ENCODE measurements around the gene PRSS33.

PRSS33 gene

DNA sequence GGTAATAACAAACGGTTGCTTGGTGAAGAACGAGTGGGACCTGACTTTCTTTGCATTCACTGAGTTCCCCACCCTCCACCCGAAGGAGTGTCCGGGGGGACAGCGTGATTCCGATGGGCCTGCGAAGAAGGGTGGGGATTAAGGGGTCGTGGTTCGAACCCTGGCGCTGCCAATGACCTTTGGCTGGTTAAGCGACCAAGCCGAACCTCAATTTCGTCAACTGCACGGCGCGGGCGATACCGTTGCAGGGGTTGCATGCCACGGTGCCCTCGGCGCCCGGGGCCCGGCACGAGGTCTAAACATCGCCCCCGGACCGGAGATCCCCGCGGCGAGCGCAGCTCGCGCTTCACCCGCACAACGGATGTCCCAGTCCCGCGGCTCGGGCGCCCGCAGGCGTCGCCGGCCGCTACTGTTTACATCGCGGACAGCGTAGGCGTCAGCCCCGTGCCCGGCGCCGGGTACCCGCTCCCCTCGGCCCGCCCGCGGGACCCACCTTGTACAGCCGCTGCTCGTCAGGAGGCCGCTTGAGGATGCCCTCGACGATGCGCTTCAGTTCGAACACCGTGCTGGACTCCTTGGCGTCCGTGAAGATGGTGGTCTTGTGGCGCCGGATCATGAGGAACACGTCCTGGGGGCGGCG lies 10.7 kb downstream of the PRSS33 start:
- peak; percentile 12 for DNase-seq

DNA sequence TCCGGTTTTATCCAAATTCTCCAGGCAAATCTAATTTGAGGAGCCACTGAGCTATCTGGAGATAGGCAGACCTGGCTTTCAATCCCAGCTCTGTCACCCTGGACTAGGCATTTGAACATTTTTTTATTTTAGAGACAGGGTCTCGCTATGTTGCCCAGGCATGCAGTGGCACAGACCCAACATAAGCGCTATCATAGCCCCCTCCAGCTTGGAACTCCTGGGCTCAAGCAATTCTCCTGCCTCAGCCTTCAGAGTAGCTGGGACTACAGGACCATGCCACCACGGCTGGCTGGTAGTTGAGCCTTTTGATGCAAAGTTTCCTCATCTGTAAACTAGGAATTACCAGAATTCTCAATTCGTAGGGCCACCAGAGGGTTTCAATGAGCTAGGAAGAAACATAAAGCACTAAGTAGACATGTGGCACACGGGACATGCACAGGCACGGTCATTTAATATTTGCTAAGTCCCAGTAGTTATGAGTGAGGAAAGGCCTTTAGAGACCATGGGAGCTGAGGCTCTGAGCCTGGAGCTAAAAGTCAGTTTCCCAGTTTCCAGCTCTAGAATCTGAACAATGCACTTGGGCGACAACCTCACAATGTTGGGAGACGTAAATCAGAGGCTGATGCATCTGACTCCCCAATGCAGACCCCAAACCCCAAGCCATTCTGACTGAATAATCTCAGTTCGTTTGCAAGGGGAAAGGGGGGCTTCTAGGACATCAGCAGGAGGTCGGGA lies 11.4 kb downstream of the PRSS33 start:
- no peak for DNase-seq

DNA sequence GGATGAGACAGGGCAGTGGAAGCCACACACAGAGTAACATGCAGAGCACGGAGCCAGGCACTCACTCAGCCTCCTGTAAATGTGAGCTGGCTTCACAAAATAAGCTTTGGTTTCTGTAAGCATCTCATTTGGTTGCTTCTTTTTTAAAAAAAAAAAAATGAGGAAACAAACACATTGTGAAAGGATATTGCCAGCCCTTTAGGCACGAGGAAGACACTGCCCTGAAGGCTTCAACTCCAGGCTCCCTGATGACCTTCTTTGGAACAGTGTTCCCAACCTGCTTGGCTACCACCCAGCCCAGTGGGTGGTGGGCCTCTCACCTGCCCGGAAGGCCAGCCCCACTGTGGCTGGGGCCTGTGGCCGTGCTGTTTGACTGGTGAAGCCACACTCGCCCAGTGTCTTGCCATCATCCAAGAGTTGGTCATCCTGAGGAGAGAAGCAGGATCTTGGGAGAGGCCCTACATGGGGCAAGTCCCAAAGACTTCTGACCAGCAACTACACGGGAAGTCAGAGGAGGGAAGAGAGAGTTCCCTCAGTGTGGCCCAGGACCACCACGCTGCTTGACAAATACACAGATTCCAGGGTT lies 12.1 kb downstream of the PRSS33 start:
- DNase-seq, result no peak

DNA sequence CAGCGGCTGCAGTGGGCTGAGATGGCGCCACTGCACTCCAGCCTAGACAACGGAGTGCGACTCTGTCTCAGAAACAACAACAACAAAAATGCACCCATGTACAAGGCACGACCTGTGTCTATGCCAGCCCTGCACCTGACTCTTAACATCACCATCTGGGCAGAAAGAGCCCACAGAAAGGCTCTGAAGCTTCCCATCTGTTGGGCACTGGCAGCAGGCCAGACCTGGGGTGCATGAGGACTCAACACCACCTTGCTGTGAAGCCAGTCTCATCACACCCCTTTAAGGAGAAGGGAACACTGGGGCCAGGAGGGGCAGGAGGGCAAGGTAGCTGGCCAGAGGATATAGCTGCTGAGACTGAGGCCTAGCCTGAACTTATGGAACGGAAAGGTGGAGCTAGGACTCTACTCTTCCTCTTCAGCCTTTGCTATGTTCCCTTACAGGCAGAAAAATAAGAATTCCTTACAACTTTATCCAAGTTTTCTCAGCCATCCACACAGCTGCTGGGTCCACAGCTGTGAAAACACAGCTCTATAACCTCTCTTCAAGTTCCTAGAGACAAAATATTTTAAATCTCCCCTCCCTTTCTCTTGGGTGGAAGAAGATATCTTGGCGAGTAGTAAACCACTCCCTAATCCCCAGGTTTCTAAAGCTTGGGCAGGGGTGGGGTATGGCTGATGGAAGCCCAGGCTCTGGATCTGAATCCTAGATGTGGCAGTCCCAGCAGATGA lies 13.0 kb downstream of the PRSS33 start:
- no peak for DNase-seq

DNA sequence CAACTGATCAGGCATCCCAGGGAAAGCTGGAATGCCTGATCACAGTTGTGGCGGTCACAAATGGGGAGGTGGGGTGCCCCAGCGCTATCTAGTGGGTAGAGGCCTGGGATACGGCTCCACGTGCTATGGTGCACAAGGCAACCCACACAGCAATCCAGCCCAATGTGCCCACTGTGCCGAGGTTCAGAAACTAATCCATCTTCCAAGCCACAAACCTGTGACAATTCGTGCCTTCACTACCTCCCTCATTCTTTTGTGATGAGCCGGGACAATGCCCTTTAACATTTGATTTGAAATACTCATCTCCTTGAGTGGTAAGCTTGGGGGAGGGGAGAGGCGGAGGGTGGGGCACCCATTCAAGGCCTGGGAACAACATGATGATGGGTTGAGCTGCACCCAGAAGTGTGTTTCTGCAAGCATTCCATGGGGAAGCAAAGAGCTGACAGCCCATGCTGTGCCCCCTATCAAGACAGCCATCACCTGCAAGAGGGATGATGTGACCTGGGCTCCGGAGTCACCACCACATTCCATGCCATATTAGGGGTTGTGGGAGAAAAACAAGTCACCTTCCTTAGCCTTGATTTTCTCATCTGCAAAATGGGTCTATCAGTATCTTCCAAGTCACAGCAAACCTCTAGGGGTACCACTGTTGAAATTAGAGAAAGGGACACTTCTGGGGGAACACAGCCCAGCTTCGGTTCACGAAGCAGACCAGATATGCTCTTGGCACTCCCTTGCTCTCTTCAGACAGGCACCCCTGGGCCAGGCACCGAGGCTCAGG lies 14.0 kb downstream of the PRSS33 start:
- peak; percentile 24 for DNase-seq

GRCh38 chr16:2771496-2772402 lies 15.6 kb downstream of the PRSS33 start:
- no peak for DNase-seq

GRCh38 chr16:2770057-2770951 lies 17.1 kb downstream of the PRSS33 start:
- DNase-seq, result no peak

- no peak for DNase-seq
These were observed 17.7 kb downstream of the PRSS33 start for GRCh38 chr16:2769675-2770056.

- no peak for DNase-seq
These were observed 18.2 kb downstream of the PRSS33 start for GRCh38 chr16:2769100-2769529.

- no peak for DNase-seq
These were observed 18.8 kb downstream of the PRSS33 start for GRCh38 chr16:2768403-2769089.

DNA sequence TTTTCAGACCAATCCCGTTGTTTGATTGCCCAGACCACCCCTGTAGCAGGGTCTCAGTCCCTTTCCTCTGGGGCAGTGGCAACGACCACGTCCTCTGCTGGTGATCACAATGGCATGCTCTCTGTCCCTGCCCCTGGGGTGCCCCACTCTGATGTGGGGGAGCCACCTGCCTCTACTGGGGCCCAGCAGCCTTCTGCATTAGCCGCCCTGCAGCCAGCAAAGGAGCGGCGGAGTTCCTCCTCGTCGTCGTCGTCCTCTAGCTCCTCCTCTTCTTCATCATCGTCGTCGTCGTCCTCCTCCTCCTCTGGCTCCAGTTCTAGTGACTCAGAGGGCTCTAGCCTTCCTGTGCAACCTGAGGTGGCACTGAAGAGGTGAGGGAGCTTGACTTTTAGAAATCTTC lies 19.5 kb downstream of the PRSS33 start:
- no peak for DNase-seq

DNA sequence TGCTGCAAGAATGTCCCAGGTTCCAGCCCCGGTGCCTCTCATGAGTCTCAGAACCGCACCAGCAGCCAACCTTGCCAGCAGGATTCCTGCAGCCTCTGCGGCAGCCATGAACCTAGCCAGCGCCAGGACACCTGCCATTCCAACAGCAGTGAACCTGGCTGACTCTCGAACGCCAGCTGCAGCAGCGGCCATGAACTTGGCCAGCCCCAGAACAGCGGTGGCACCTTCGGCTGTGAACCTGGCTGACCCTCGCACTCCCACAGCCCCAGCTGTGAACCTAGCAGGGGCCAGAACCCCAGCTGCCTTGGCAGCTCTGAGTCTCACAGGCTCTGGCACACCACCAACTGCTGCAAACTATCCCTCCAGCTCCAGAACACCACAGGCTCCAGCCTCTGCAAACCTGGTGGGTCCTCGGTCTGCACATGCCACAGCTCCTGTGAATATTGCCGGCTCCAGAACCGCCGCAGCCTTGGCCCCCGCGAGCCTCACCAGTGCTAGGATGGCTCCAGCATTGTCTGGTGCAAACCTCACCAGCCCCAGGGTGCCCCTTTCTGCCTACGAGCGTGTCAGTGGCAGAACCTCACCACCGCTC lies 20.1 kb downstream of the PRSS33 start:
- no peak for DNase-seq

DNA sequence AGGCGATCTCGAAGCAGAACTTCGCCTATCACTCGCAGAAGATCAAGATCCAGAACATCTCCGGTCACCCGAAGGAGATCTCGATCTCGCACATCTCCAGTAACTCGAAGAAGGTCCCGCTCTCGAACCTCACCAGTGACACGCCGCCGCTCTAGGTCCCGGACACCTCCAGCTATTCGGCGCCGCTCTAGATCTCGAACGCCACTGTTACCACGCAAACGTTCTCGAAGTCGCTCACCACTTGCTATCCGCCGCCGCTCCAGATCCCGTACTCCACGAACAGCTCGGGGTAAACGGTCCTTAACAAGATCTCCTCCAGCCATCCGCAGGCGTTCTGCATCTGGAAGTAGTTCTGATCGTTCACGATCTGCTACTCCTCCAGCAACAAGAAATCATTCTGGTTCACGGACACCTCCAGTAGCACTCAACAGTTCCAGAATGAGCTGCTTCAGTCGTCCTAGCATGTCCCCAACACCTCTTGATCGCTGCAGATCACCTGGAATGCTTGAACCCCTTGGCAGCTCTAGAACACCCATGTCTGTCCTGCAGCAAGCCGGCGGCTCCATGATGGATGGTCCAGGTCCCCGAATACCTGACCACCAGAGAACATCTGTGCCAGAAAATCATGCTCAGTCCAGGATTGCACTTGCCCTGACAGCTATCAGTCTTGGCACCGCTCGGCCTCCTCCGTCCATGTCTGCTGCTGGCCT lies 20.8 kb downstream of the PRSS33 start:
- no peak for DNase-seq

- DNase-seq, result no peak
These were observed 21.6 kb downstream of the PRSS33 start for GRCh38 chr16:2765462-2766404.

DNA sequence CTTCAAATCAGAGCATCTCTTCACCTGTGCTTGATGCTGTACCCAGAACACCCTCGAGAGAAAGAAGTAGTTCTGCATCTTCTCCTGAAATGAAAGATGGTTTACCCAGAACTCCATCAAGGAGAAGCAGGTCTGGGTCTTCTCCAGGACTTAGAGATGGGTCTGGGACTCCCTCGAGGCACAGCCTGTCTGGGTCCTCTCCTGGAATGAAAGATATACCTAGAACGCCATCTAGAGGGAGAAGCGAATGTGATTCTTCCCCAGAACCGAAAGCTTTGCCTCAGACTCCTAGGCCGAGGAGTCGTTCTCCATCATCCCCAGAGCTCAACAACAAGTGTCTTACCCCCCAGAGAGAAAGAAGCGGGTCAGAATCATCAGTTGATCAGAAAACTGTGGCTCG lies 22.6 kb downstream of the PRSS33 start:
- no peak for DNase-seq

DNA sequence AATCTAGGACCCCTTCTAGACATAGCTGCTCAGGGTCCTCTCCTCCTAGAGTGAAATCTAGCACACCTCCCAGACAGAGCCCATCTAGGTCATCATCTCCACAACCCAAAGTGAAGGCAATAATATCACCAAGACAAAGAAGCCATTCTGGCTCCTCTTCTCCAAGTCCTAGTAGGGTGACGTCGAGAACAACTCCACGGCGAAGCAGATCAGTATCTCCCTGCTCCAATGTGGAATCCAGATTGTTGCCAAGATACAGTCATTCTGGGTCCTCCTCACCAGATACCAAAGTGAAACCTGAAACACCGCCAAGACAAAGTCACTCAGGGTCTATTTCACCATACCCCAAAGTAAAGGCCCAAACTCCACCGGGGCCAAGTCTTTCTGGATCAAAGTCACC lies 24.2 kb downstream of the PRSS33 start:
- no peak for DNase-seq

GRCh38 chr16:2762711-2763110 lies 24.6 kb downstream of the PRSS33 start:
- DNase-seq, result no peak

Measured in fibroblast of skin of abdomen (primary cell).